ENCODE results near the gene IFT43. TPM values are rescaled to one million over a fixed set of nuclear protein-coding genes. Genes with fewer than 3 reads are reported as not detected.
A peak's percentile ranks its signal among the peaks of the same experiment; 100 is the strongest.

The IFT43 gene
- polyA plus RNA-seq, 4 donors, result 28.5 to 101 (median 55.5) TPM

DNA sequence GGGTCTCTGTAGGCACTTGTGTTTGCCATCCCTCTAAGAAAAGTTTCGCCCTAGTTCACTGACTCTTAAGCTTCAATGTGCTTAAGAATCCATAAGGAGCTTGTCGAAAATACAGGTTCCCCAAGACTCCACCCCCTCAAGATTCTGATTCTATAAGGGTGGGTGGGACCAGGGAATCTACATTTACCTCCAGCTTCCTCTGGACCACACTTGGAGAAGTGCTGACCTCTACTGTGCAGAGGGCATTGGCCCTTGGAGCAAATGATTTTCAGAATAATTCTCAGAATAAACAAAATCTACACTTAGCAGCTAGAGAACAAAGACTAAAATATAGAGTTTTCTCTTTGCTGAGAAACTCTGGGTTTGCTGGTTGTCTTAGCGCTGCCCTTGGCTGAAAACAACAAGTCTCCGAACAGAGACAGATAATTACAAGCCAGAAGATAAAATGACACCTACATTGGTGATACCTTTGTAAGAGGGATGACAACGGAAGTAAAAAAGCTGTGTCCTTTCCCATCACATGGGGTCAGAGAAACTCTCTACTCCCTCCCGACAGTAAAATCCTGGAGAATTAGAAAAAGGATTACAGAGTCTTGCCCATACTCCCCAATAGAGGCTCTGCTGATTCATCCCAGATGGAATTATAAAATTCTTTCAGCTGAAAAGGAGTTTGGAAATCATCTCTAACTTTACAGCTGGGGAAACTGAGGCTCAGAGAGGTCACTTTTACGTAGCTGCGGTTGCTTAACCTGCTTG, 8.6 kb upstream of the IFT43 start:
- FAIRE-seq, result no peak
- H3K36me3 ChIP-seq (ENCODE audit: control insufficient read depth in 3 of 3, insufficient read depth in 2 of 3, low read depth in 1 of 3, low read length in 3 of 3), result no peaks in the 10 kb centered on the region
- no peak overlapping the region for H3K27ac ChIP-seq (ENCODE audit: low read depth in 1 of 3, low read length in 2 of 3)
- no peaks in the 10 kb centered on the region for H3K9me3 ChIP-seq (ENCODE audit: control insufficient read depth in 2 of 2, insufficient read depth in 1 of 2, low read depth in 1 of 2, low read length in 1 of 2)
- no peak overlapping the region for H3K4me3 ChIP-seq (ENCODE audit: low read depth in 1 of 3, low read length in 3 of 3)
- H3K4me1 ChIP-seq (ENCODE audit: control insufficient read depth in 3 of 3, insufficient read depth in 2 of 3, low read depth in 1 of 3, low read length in 2 of 3), result peaks cover 0 to 19% (median 2%) of the 10 kb centered on the region in 3 donors
- no peaks in the 10 kb centered on the region for H3K27me3 ChIP-seq (ENCODE audit: control insufficient read depth in 3 of 3, insufficient read depth in 3 of 3, low read length in 3 of 3)
- 74 to 82% (median 75%) methylated on average over 8 of the region's 8 CpGs for WGBS, 3 donors
- DNase-seq, result no peak

GRCh38 chr14:75977582-75977943, 8.0 kb upstream of the IFT43 start:
- FAIRE-seq (no peak), DNase-seq (peak; percentile 17 to 56)
- Histone ChIP-seq H3K36me3 (ENCODE audit: control insufficient read depth in 3 of 3, insufficient read depth in 2 of 3, low read depth in 1 of 3, low read length in 3 of 3) (no peaks in the 10 kb centered on the region), H3K27ac (ENCODE audit: low read depth in 1 of 3, low read length in 2 of 3) (no peak overlapping the region), H3K27me3 (ENCODE audit: control insufficient read depth in 3 of 3, insufficient read depth in 3 of 3, low read length in 3 of 3) (no peaks in the 10 kb centered on the region), H3K4me3 (ENCODE audit: low read depth in 1 of 3, low read length in 3 of 3) (no peak overlapping the region), H3K9me3 (ENCODE audit: control insufficient read depth in 2 of 2, insufficient read depth in 1 of 2, low read depth in 1 of 2, low read length in 1 of 2) (no peaks in the 10 kb centered on the region), H3K4me1 (ENCODE audit: control insufficient read depth in 3 of 3, insufficient read depth in 2 of 3, low read depth in 1 of 3, low read length in 2 of 3) (peaks cover 0 to 19% (median 2%) of the 10 kb centered on the region in 3 donors)
- 28 to 40% (median 39%) methylated on average over 3 of the region's 3 CpGs for WGBS, 3 donors

GRCh38 chr14:75978249-75978731, 7.3 kb upstream of the IFT43 start:
- FAIRE-seq (no peak), DNase-seq (peak; percentile 20 to 24)
- Histone ChIP-seq H3K27me3 (ENCODE audit: control insufficient read depth in 3 of 3, insufficient read depth in 3 of 3, low read length in 3 of 3) (no peaks in the 10 kb centered on the region), H3K4me3 (ENCODE audit: low read depth in 1 of 3, low read length in 3 of 3) (no peak overlapping the region), H3K9me3 (ENCODE audit: control insufficient read depth in 2 of 2, insufficient read depth in 1 of 2, low read depth in 1 of 2, low read length in 1 of 2) (no peaks in the 10 kb centered on the region), H3K27ac (ENCODE audit: low read depth in 1 of 3, low read length in 2 of 3) (no peak overlapping the region), H3K4me1 (ENCODE audit: control insufficient read depth in 3 of 3, insufficient read depth in 2 of 3, low read depth in 1 of 3, low read length in 2 of 3) (peaks cover 0 to 19% (median 2%) of the 10 kb centered on the region in 3 donors), H3K36me3 (ENCODE audit: control insufficient read depth in 3 of 3, insufficient read depth in 2 of 3, low read depth in 1 of 3, low read length in 3 of 3) (no peaks in the 10 kb centered on the region)
- 54 to 67% (median 57%) methylated on average over 10 of the region's 10 CpGs for WGBS, 3 donors

GRCh38 chr14:75979071-75979571, 6.4 kb upstream of the IFT43 start:
- Histone ChIP-seq H3K4me1 (ENCODE audit: control insufficient read depth in 3 of 3, insufficient read depth in 2 of 3, low read depth in 1 of 3, low read length in 2 of 3) (peaks cover 0 to 19% (median 2%) of the 10 kb centered on the region in 3 donors), H3K4me3 (ENCODE audit: low read depth in 1 of 3, low read length in 3 of 3) (peak overlapping the region in 1 of 3 donors; percentile 14)

DNA sequence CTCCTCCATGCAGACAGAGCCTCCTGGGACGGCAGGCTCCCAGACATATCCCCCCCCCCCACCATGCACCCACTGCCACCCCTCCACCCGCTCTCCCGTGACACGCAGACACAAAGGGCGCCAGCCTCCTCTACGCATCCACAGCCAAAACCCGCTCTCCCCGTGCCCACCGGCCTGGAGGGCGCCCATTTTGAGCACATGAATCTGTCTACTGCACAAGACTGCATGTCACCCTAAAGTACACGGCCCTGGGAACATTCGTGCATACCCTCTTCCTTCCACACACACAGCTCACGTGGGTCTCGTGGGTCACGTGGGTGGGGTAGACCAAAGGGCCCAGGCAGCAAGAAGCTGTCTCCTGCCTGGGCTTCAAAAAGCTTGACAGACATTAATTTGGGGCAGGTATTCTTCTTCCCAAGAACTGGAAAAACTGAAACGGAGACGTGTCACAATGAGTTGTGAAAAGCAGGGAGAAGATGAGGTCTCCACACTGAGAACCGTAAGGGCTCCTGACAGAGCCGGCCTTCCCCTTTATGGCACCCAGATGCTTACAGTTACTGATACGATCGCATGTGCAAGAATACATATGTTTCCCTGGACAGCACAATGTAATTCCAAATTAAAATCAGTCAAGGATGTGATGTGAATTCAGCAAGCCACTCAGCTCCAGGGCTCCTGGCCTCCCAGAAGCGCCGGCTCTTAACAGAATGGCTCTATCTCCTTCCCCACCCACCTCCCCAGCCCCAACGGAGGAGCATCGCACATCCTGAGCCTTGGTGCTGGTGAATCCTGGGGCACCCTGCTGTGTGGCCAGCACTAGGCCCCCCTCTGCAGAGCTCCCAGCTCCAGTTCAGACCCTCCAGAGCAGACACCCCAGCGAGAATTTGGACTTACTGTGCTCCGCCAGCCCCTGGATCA, 5.7 kb upstream of the IFT43 start:
- no peak for FAIRE-seq
- no peaks in the 10 kb centered on the region for H3K36me3 ChIP-seq (ENCODE audit: control insufficient read depth in 3 of 3, insufficient read depth in 2 of 3, low read depth in 1 of 3, low read length in 3 of 3)
- no peak for DNase-seq
- no peaks in the 10 kb centered on the region for H3K9me3 ChIP-seq (ENCODE audit: control insufficient read depth in 2 of 2, insufficient read depth in 1 of 2, low read depth in 1 of 2, low read length in 1 of 2)
- peak overlapping the region in 1 of 3 donors; percentile 3 for H3K27ac ChIP-seq (ENCODE audit: low read depth in 1 of 3, low read length in 2 of 3)
- 72 to 89% (median 83%) methylated on average over 26 to 27 of the region's 27 CpGs for WGBS, 3 donors
- peak overlapping the region in 1 of 3 donors; percentile 8 for H3K4me3 ChIP-seq (ENCODE audit: low read depth in 1 of 3, low read length in 3 of 3)
- H3K27me3 ChIP-seq (ENCODE audit: control insufficient read depth in 3 of 3, insufficient read depth in 3 of 3, low read length in 3 of 3), result no peaks in the 10 kb centered on the region
- peaks cover 0 to 19% (median 2%) of the 10 kb centered on the region in 3 donors for H3K4me1 ChIP-seq (ENCODE audit: control insufficient read depth in 3 of 3, insufficient read depth in 2 of 3, low read depth in 1 of 3, low read length in 2 of 3)

More at GRCh38 chr14:75979071-75979571, 6.4 kb upstream of the IFT43 start:
- DNase-seq (peak in 1 of 2 donors; percentile 36), FAIRE-seq (no peak)
- no peaks in the 10 kb centered on the region for H3K36me3 ChIP-seq (ENCODE audit: control insufficient read depth in 3 of 3, insufficient read depth in 2 of 3, low read depth in 1 of 3, low read length in 3 of 3)
- H3K27ac ChIP-seq (ENCODE audit: low read depth in 1 of 3, low read length in 2 of 3), result no peak overlapping the region
- no peaks in the 10 kb centered on the region for H3K27me3 ChIP-seq (ENCODE audit: control insufficient read depth in 3 of 3, insufficient read depth in 3 of 3, low read length in 3 of 3)
- 51 to 75% (median 52%) methylated on average over 13 to 14 of the region's 14 CpGs for WGBS, 3 donors
- H3K9me3 ChIP-seq (ENCODE audit: control insufficient read depth in 2 of 2, insufficient read depth in 1 of 2, low read depth in 1 of 2, low read length in 1 of 2), result no peaks in the 10 kb centered on the region

DNA sequence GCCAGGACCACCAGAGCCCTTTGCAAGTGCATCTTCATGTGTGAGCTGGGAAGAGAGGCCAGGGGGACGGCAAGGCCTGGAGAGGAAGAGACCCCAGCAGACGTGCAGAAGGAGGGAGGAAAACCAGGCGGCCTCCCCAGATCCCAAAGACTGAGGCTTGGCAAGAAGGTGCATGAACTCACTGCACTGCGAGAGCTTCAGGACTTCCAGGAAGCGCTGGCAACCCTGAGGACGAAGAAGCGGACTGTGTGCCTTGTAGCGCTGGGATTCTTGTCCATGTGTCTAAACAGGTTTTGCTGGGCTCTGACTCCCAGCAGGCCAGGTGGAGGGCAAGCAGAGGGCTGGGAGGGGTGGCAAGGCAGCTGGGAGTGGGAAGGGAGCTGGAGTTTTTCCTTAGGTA, 4.7 kb upstream of the IFT43 start:
- Histone ChIP-seq H3K4me3 (ENCODE audit: low read depth in 1 of 3, low read length in 3 of 3) (peak overlapping the region in 1 of 3 donors; percentile 54), H3K27me3 (ENCODE audit: control insufficient read depth in 3 of 3, insufficient read depth in 3 of 3, low read length in 3 of 3) (no peaks in the 10 kb centered on the region), H3K36me3 (ENCODE audit: control insufficient read depth in 3 of 3, insufficient read depth in 2 of 3, low read depth in 1 of 3, low read length in 3 of 3) (no peaks in the 10 kb centered on the region), H3K9me3 (ENCODE audit: control insufficient read depth in 2 of 2, insufficient read depth in 1 of 2, low read depth in 1 of 2, low read length in 1 of 2) (no peaks in the 10 kb centered on the region), H3K4me1 (ENCODE audit: control insufficient read depth in 3 of 3, insufficient read depth in 2 of 3, low read depth in 1 of 3, low read length in 2 of 3) (peaks cover 0 to 23% (median 2%) of the 10 kb centered on the region in 3 donors), H3K27ac (ENCODE audit: low read depth in 1 of 3, low read length in 2 of 3) (peak overlapping the region in 2 of 3 donors; percentile 87 to 96)
- WGBS, 3 donors, result 71 to 87% (median 85%) methylated on average over 8 of the region's 8 CpGs
- FAIRE-seq (no peak), DNase-seq (peak in 1 of 2 donors; percentile 24)

GRCh38 chr14:75981426-75982265, 3.9 kb upstream of the IFT43 start, which contains the start of gene TGFB3:
Gene TGFB3 (minus strand): TSS chr14:75981995. CDS start chr14:75980893, 1,102 bp downstream.
- Histone ChIP-seq H3K4me3 (ENCODE audit: low read depth in 1 of 3, low read length in 3 of 3) (peak within 1 kb of the TSS; percentile 54 to 82 (median 56)), H3K27me3 (ENCODE audit: control insufficient read depth in 3 of 3, insufficient read depth in 3 of 3, low read length in 3 of 3) (no peaks in the 10 kb centered on the region), H3K4me1 (ENCODE audit: control insufficient read depth in 3 of 3, insufficient read depth in 2 of 3, low read depth in 1 of 3, low read length in 2 of 3) (peaks cover 2 to 25% (median 3%) of the 10 kb centered on the region in 3 donors), H3K9me3 (ENCODE audit: control insufficient read depth in 2 of 2, insufficient read depth in 1 of 2, low read depth in 1 of 2, low read length in 1 of 2) (no peaks in the 10 kb centered on the region), H3K36me3 (ENCODE audit: control insufficient read depth in 3 of 3, insufficient read depth in 2 of 3, low read depth in 1 of 3, low read length in 3 of 3) (no peaks in the 10 kb centered on the region), H3K27ac (ENCODE audit: low read depth in 1 of 3, low read length in 2 of 3) (peak within 1 kb of the TSS; percentile 86 to 96 (median 87))
- DNase-seq (peak; percentile 72 to 88), FAIRE-seq (no peak)
- 1 to 3% (median 2%) methylated on average over 26 of the region's 26 CpGs for WGBS, 3 donors
